Tibial nerve (tissue), 3 donors: ENCODE measurements around the gene GPC5.

Experiments
- CTCF ChIP-seq, 5 experiments: fragments of 200-600 bp in 3 of 5; fragments of 450-650 bp in 2 of 5; sonication (generic) in 3 of 5; IDR thresholded peaks; one replicate each; pipeline ENCODE4 v1.5.1; 2016 to 2019; ENCODE audit warnings: antibody characterized with exemption in 5 of 5, mild to moderate bottlenecking in 3 of 5, moderate library complexity in 2 of 5
- POLR2A ChIP-seq, 2 donors: fragments of 450-650 bp; IDR thresholded peaks; one replicate each; pipeline ENCODE4 v1.6.1; 2017; ENCODE audit warnings: antibody characterized with exemption in 2 of 2, mild to moderate bottlenecking in 2 of 2, moderate library complexity in 2 of 2

- TF ChIP-seq CTCF (IDR thresholded peaks at IDR 0.05), result no peak
- no peak for TF ChIP-seq POLR2A (IDR thresholded peaks at IDR 0.05)
Observed at GRCh38 chr13:91632086-91632485, 233.7 kb downstream of the GPC5 start.
